Measurements from ENCODE around the gene ZBTB20. TPM values are rescaled to one million over a fixed set of nuclear protein-coding genes. Genes with fewer than 3 reads are reported as not detected.
A peak's percentile ranks its signal among the peaks of the same experiment; 100 is the strongest.

Gene ZBTB20
- total and polyA plus RNA-seq, 10 of the 15 experiments (the other 5 are each of a cell fraction or from before 2014, with no cell fraction given) = 0.20 to 5.5 (median 2.2) TPM

- TF ChIP-seq BCL3 (IDR thresholded peaks at IDR 0.05; ENCODE audit: borderline replicate concordance, insufficient read depth, low read depth, low read length, poor library complexity, severe bottlenecking) (peak; percentile 73), SREBF2 (IDR thresholded peaks at IDR 0.05; ENCODE audit: low read length) (no peak), MAX (IDR thresholded peaks at IDR 0.05; ENCODE audit: low read depth, low read length) (no peak), ZBTB4 (CRISPR knock-in tag; IDR thresholded peaks at IDR 0.05) (no peak), ZSCAN29 (IDR thresholded peaks at IDR 0.05) (no peak), POLR2AphosphoS5 (IDR thresholded peaks at IDR 0.05; ENCODE audit: low read length) (no peak), EP300 (IDR thresholded peaks at IDR 0.05; ENCODE audit: borderline replicate concordance in 1 of 2, control insufficient read depth in 1 of 2, low read depth in 2 of 2, low read length in 2 of 2) (peak in 1 of 2 experiments; percentile 74; a peak in 2 of 4 replicates), E4F1 (IDR thresholded peaks at IDR 0.05; ENCODE audit: borderline replicate concordance, partially characterized antibody) (no peak), E2F8 (IDR thresholded peaks at IDR 0.05; ENCODE audit: low read depth, partially characterized antibody) (no peak), CHD1 (IDR thresholded peaks at IDR 0.05; ENCODE audit: low read depth, low read length) (no peak), NFYB (IDR thresholded peaks at IDR 0.05; ENCODE audit: insufficient read depth, low read depth, low read length) (no peak), MYB (IDR thresholded peaks at IDR 0.05; ENCODE audit: borderline replicate concordance, low read depth, low read length) (no peak), SUZ12 (IDR thresholded peaks at IDR 0.05; ENCODE audit: unreplicated experiment) (no peak)
These were observed 337.2 kb downstream of the ZBTB20 start (continued) for GRCh38 chr3:114809668-114810413.
